Measurements from ENCODE around the gene VGLL1. TPM values are rescaled to one million over a fixed set of nuclear protein-coding genes. Genes with fewer than 3 reads are reported as not detected.

Gene VGLL1
- total RNA-seq, 1 donor from 2014 or later = not detected

Small RNA genes within 50 kb of the gene (microRNA-seq; reads per million reads assigned to microRNA genes)
- gene MIR934 = not detected

Other genes starting within 250 kb of the VGLL1 start
- 0.05 TPM for gene ADGRG4, start 231.3 kb upstream of the VGLL1 start, total RNA-seq
- gene BRS3, start 44.3 kb upstream of the VGLL1 start, total RNA-seq = not detected
- 66.2 TPM for gene HTATSF1, start 34.6 kb upstream of the VGLL1 start, total RNA-seq
- gene CD40LG, start 115.9 kb downstream of the VGLL1 start, total RNA-seq = not detected
- 51.3 TPM for gene ARHGEF6, start 248.7 kb downstream of the VGLL1 start, total RNA-seq